GM12873 (cell line): ENCODE data around the gene DHRS1.

Experiments used
- TF ChIP-seq, protein P1 (sequence below): IDR thresholded peaks from 2 replicates; pipeline ENCODE4 v1.5.1; 2012; ENCODE audit warnings: low read depth, mild to moderate bottlenecking, moderate library complexity, low read length, control low read depth; ENCODE audit not compliant: insufficient read depth; ENCODE audit errors: missing control alignments

DHRS1 gene

DNA sequence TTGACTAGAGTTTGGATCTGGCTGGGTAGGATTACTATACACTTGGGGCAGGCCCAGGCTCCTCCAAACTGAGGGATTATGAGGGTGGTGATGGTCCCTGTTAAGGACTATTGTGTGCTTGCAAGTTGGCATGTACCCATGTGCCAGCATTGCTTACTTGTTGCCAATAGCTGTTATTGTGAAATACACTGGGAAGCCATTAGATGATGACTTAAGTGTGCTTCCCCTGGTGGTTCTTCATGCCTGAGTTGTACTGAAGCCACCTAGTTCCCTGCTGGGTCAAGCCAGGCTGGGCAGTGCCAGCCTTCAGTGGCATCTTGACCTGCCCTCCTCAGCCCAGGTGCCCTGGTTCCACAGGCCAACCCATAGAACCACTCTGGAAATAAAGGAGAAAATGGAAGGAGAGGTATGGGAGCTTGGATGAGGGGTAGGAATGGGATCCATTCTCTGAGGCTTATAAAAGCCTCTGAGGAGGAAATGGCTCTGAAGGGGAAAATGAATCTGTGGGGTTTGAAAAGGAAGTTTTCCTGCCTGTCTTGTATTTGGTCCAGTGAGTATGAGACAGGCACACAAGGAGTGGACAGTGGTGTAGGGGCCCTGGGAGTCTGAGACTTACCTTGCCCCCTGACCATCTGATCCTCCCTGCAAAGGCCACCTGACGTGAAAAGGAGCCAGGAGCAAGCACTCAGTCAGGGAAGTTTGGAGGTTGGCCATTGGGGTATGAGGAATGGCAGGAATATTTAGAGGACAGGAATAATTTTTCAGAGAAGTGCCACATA is 12.4 kb upstream of the DHRS1 start:
- TF ChIP-seq, protein P1, sequence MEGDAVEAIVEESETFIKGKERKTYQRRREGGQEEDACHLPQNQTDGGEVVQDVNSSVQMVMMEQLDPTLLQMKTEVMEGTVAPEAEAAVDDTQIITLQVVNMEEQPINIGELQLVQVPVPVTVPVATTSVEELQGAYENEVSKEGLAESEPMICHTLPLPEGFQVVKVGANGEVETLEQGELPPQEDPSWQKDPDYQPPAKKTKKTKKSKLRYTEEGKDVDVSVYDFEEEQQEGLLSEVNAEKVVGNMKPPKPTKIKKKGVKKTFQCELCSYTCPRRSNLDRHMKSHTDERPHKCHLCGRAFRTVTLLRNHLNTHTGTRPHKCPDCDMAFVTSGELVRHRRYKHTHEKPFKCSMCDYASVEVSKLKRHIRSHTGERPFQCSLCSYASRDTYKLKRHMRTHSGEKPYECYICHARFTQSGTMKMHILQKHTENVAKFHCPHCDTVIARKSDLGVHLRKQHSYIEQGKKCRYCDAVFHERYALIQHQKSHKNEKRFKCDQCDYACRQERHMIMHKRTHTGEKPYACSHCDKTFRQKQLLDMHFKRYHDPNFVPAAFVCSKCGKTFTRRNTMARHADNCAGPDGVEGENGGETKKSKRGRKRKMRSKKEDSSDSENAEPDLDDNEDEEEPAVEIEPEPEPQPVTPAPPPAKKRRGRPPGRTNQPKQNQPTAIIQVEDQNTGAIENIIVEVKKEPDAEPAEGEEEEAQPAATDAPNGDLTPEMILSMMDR = no peak

DNA sequence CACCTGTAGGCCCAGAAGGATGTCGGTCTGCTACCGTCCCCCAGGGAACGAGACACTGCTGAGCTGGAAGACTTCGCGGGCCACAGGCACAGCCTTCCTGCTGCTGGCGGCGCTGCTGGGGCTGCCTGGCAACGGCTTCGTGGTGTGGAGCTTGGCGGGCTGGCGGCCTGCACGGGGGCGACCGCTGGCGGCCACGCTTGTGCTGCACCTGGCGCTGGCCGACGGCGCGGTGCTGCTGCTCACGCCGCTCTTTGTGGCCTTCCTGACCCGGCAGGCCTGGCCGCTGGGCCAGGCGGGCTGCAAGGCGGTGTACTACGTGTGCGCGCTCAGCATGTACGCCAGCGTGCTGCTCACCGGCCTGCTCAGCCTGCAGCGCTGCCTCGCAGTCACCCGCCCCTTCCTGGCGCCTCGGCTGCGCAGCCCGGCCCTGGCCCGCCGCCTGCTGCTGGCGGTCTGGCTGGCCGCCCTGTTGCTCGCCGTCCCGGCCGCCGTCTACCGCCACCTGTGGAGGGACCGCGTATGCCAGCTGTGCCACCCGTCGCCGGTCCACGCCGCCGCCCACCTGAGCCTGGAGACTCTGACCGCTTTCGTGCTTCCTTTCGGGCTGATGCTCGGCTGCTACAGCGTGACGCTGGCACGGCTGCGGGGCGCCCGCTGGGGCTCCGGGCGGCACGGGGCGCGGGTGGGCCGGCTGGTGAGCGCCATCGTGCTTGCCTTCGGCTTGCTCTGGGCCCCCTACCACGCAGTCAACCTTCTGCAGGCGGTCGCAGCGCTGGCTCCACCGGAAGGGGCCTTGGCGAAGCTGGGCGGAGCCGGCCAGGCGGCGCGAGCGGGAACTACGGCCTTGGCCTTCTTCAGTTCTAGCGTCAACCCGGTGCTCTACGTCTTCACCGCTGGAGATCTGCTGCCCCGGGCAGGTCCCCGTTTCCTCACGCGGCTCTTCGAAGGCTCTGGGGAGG is 11.3 kb upstream of the DHRS1 start, which contains the start of gene LTB4R:
Gene LTB4R, plus strand, starts transcription at position 857 of the 959 bp plus-strand sequence. CDS start 4,150 bp downstream, outside the sequence.
- TF ChIP-seq, protein P1 = peak; percentile 26

DNA sequence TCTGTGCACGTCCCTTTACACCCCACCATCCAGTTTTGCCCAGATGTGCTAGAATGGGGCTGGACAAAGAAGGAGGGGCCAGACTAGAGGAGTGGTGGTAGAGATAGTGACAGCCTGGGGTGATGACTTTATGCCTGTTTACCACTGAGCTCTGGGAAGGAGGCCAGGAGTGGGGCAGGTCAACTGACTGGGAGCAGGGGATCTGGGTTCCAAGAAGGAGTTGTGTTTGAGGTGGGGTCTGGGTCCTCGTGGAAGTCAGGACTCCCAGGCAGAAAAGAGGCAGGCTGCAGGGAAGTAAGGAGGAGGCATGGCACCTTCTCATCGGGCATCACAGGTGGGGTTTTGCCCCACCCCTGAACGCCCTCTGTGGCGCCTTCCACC is 10.7 kb upstream of the DHRS1 start:
- TF ChIP-seq, protein P1 = no peak

DNA sequence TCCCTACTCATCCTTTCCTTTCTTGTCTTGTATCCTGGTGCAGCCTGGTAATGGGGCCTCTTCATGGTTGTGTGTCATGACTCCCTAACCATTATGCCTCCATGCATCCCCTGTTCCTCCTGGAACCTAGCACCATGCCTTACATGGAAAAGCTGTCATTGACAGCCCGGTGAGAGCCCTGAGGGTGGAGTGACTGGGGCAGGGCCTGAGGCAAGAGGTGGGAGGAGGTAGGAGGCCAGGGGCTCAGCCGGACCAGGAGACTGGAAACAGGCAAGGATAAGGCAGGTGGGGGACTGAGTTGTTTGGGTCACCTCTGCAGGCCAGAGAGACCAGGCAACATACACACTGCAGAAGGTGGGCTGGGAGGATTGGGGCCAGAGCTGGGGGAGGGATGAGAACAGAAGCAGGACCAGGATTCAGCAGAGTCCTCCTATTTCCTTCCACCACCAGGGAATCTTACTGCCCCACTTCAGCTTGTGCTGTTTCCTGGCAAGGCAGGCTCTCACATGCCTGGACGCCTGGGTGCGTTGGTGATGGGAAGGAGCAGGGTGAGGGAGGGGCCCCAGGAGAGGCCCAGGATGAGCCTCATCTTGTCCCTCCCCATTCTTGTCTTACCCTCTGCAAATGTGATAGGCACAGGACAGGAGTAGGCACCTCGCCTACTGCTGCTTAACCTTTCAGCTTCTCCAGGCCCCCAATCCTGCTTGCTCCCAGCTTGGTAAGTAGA is 10.1 kb upstream of the DHRS1 start, which contains the start of gene LTB4R2:
Gene LTB4R2, plus strand, starts transcription at position 603 of the 727 bp plus-strand sequence. CDS start 525 bp downstream, outside the sequence.
- TF ChIP-seq, protein P1 = no peak

DNA sequence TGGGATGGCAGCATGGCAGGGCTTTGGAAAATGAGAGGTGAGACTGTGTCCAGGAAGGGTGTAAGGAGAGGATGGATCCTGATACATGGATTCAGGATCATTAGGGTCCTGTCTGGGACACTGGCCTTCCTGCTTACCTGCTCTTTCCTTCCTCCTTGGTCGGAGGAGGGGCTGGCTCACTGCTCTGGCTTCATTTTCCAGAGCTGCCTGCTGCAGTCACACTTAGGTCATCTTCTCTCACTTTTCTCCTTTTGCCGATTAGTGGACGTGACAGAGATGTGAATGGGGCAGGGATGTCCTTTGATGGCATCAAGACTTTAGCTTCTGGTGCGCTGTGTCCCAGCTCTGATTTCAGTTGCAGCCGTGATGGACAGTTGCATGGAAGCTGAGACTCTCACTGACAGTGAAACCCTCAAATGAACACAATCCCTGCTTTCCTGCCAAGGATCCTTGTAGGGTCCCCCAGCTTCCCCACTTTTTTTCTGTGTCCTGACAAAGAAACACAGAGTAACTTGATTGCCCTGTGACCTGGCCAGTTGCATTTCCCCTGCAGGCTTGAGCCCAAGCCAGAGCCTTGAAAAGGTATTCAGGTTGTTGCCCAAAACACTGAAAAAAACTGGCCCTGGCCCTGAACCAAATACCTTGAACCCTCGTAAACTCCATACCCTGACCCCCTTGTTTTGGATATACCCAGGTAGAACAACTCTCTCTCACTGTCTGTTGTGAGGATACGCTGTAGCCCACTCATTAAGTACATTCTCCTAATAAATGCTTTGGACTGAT is 9.0 kb upstream of the DHRS1 start:
- TF ChIP-seq, protein P1 = no peak

DNA sequence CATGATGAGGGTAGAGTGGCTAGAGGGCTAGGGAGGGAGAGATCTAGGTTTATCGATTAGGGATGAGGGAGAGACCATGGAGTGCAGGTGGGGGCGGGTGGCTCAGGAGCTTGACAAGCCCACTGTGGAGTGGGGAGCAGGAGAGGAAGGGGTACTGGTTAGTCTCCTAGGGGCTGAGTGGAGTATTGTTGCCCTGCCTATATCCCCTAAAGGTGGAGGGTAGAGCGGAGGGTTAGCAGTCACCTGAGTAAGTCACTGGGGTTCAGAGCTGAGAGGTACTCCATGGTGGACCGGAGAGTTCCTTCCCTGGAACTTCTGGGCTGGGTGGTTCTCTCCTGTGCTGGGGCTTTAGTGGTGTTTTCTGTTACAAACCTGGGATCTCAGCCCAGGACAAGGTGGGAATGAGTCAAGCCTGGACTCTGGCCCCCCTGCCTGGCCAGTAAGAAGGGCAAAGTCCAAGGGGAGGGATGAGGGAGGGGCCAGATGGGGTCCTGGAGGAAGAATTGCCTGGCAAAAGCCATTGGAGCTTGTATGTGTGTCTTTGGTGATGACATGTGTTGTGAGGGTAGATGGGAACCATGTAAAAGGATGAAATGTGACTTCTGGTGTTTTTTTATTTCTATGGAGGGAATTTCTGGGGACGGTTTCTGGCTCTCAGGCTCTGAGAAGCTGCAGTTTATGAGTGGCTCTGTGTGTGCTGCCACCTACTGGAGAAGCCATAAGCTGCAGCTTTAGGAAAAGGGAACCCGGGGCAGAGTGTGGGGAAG is 8.2 kb upstream of the DHRS1 start, which contains the start of gene CIDEB:
Gene CIDEB, minus strand, starts transcription at position 403 of the 767 bp plus-strand sequence. Its CDS starts 119 bp downstream, at position 284.
- TF ChIP-seq, protein P1 = peak; percentile 94
